A673 (cell line): ENCODE measurements around the gene ALG8.

Experiments
- CTCF ChIP-seq: fragments of 300-800, 200-600 bp; sonication (generic); conservative IDR thresholded peaks from 2 replicates; pipeline ENCODE4 v1.5.1; 2017; ENCODE audit warnings: low read depth, mild to moderate bottlenecking, antibody characterized with exemption, low read length, moderate library complexity, mixed read lengths
- EZH2 ChIP-seq: fragments of 200-600 bp; sonication (generic); IDR thresholded peaks from 2 replicates; pipeline ENCODE4 v1.6.1; 2017; ENCODE audit warnings: borderline replicate concordance, low read depth, mild to moderate bottlenecking, mixed read lengths, antibody characterized with exemption, low read length; ENCODE audit not compliant: poor library complexity, severe bottlenecking

- TF ChIP-seq CTCF = no peak
- TF ChIP-seq EZH2 = no peak
Observed at GRCh38 chr11:78094250-78094649, 45.2 kb downstream of the ALG8 start.
